HepG2 (cell line): ENCODE results near the gene MGST2. TPM values are rescaled to one million over a fixed set of nuclear protein-coding genes. Genes with fewer than 3 reads are reported as not detected.

ENCODE experiments used
- AGO2 ChIP-seq: fragments of 200-400 bp; formaldehyde crosslinking; optimal IDR thresholded peaks from 2 replicates; pipeline ENCODE3; 2017; ENCODE audit warnings: mild to moderate bottlenecking, low read depth, low read length, moderate library complexity
- CCDC6 ChIP-seq: sonication (generic); formaldehyde crosslinking; IDR thresholded peaks from 2 replicates; pipeline ENCODE4 v1.8.1; 2022; ENCODE audit warnings: mild to moderate bottlenecking, missing genetic modification reagents, moderate library complexity
- ELF1 ChIP-seq: sonication (generic); formaldehyde crosslinking; IDR thresholded peaks from 2 replicates; pipeline ENCODE4 v1.4.0; 2020; ENCODE audit warnings: missing genetic modification reagents
- HDAC2 ChIP-seq: sonication (generic); formaldehyde crosslinking; IDR thresholded peaks from 2 replicates; pipeline ENCODE4 v1.4.0; 2020; ENCODE audit warnings: missing genetic modification reagents
- MED8 ChIP-seq: sonication (generic); formaldehyde crosslinking; IDR thresholded peaks from 2 replicates; pipeline ENCODE4 v1.8.1; 2023; ENCODE audit warnings: mild to moderate bottlenecking, missing genetic modification reagents; ENCODE audit not compliant: insufficient replicate concordance
- MXI1 ChIP-seq: IDR thresholded peaks from 3 replicates; pipeline ENCODE4 v1.6.1; 2012; ENCODE audit warnings: low read depth, low read length, inconsistent platforms, borderline replicate concordance
- NR2F1 ChIP-seq, 2 experiments: fragments of 450-650 bp in 1 of 2; formaldehyde crosslinking in 1 of 2; IDR thresholded peaks; 2 replicates each; pipeline versions ENCODE4 v1.5.0 to v1.6.1; 2016 to 2020; ENCODE audit warnings: mild to moderate bottlenecking in 1 of 2, missing compliant biosample characterization in 1 of 2, missing genetic modification reagents in 1 of 2, moderate library complexity in 1 of 2
- RARG ChIP-seq: sonication (generic); formaldehyde crosslinking; IDR thresholded peaks from 2 replicates; pipeline ENCODE4 v1.4.0; 2020; ENCODE audit warnings: low read depth, mild to moderate bottlenecking, missing genetic modification reagents
- RCOR2 ChIP-seq: IDR thresholded peaks from 2 replicates; pipeline ENCODE4 v1.6.1; 2016; ENCODE audit warnings: missing biosample characterization, missing genetic modification reagents
- REL ChIP-seq: sonication (generic); formaldehyde crosslinking; conservative IDR thresholded peaks from 2 replicates; pipeline ENCODE4 v1.8.0; 2022; ENCODE audit warnings: mild to moderate bottlenecking, missing genetic modification reagents, moderate library complexity
- RXRA ChIP-seq: sonication (generic); formaldehyde crosslinking; IDR thresholded peaks from 2 replicates; pipeline ENCODE4 v1.5.1; 2020; ENCODE audit warnings: missing genetic modification reagents
- SP140L ChIP-seq: sonication (generic); formaldehyde crosslinking; IDR thresholded peaks from 2 replicates; pipeline ENCODE4 v1.4.0; 2020; ENCODE audit warnings: missing genetic modification reagents, borderline replicate concordance
- TARDBP ChIP-seq: sonication (generic); formaldehyde crosslinking; IDR thresholded peaks from 2 replicates; pipeline ENCODE4 v1.8.0; 2022; ENCODE audit warnings: mild to moderate bottlenecking, missing genetic modification reagents
- TBX2 ChIP-seq: sonication (generic); formaldehyde crosslinking; IDR thresholded peaks from 2 replicates; pipeline ENCODE4 v1.5.0; 2020; ENCODE audit warnings: missing genetic modification reagents, mild to moderate bottlenecking, borderline replicate concordance
- YEATS2 ChIP-seq: sonication (generic); formaldehyde crosslinking; IDR thresholded peaks from 2 replicates; pipeline ENCODE4 v1.4.0; 2020; ENCODE audit warnings: missing genetic modification reagents, borderline replicate concordance
- ZNF180 ChIP-seq: sonication (generic); formaldehyde crosslinking; IDR thresholded peaks from 2 replicates; pipeline ENCODE4 v1.4.0; 2020; ENCODE audit warnings: low read depth, missing genetic modification reagents, borderline replicate concordance
- ZNF644 ChIP-seq: IDR thresholded peaks from 2 replicates; pipeline ENCODE4 v1.6.1; 2016; ENCODE audit warnings: low read depth
- polyA plus RNA-seq, 8 experiments: library from polyadenylated mRNA; depleted of rRNA in 3 of 8; stranded (reverse) in 7 of 8; unstranded in 1 of 8; fragments of >200 nt; fragmentation: Illumina TruSeq in 4 of 8; extraction: Trizol in 4 of 8; gene quantifications; 2 replicates each; pipeline versions ENCODE4 v1.2.1 to v1.2.3, GENCODE V29; 2011 to 2016; ENCODE audit warnings: low read depth in 4 of 8, missing spikeins in 1 of 8, mixed read lengths in 1 of 8; ENCODE audit not compliant: insufficient read depth in 1 of 8
- total RNA-seq, 5 experiments: library from RNA; depleted of rRNA; stranded (reverse); fragments of >200 nt; fragmentation: Illumina TruSeq; extraction: Trizol; gene quantifications; 2 replicates each; pipeline ENCODE4 v1.2.3, GENCODE V29; 2016; ENCODE audit warnings: low read depth in 1 of 5
- TF ChIP-seq, protein P1 (sequence below): sonication (generic); formaldehyde crosslinking; IDR thresholded peaks from 2 replicates; pipeline ENCODE4 v1.4.0; 2020; ENCODE audit warnings: missing genetic modification reagents
- TF ChIP-seq, protein P2 (sequence below): sonication (generic); IDR thresholded peaks from 2 replicates; pipeline ENCODE4 v1.6.1; 2016; ENCODE audit warnings: low read depth, borderline replicate concordance

MGST2 gene
- total and polyA plus RNA-seq, 2 of the 13 experiments (the other 11 are each of a cell fraction or from before 2014, with no cell fraction given), result 205 to 416 TPM

DNA sequence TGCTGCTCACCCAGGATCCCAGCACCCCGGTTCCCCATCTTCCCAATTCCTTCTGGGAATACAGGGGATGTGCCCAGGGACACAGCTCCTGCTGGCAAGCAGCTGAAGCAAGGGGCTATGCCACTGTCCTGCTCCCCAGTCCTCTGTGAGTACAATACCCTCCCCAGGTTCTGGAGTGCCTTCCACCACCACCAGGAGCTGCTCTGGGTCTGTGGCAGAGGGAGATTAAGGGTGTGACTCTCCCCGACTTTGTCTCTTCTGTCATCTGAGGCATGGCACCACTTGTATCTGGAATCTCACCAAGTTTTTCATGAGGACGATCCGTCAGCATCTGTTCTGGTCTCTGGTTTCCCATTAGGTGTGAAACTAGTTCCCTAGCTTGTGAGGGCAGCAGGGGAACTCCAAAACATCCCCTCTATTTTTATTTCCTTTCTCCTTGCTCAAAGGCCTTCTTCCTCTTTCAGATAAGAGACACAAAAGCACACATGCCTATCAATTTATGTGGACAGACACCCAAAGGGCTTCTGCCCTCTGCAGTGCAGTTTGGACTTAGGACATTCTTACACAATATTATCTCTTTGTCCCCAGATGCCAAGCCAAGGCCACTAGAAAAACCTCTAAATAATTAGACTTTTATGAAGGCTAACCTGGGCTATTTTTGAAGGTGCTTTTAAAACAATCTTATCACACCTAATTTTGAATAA lies 26.8 kb downstream of the MGST2 start (continued):
- no peak for TF ChIP-seq RARG (CRISPR knock-in tag)
- TF ChIP-seq MED8 (CRISPR knock-in tag), result peak; percentile 86
- TF ChIP-seq, protein P1, sequence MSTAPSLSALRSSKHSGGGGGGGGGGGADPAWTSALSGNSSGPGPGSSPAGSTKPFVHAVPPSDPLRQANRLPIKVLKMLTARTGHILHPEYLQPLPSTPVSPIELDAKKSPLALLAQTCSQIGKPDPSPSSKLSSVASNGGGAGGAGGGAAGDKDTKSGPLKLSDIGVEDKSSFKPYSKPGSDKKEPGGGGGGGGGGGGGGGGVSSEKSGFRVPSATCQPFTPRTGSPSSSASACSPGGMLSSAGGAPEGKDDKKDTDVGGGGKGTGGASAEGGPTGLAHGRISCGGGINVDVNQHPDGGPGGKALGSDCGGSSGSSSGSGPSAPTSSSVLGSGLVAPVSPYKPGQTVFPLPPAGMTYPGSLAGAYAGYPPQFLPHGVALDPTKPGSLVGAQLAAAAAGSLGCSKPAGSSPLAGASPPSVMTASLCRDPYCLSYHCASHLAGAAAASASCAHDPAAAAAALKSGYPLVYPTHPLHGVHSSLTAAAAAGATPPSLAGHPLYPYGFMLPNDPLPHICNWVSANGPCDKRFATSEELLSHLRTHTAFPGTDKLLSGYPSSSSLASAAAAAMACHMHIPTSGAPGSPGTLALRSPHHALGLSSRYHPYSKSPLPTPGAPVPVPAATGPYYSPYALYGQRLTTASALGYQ (CRISPR knock-in tag), result peak; percentile 87
- no peak for TF ChIP-seq REL
- TF ChIP-seq, protein P2, sequence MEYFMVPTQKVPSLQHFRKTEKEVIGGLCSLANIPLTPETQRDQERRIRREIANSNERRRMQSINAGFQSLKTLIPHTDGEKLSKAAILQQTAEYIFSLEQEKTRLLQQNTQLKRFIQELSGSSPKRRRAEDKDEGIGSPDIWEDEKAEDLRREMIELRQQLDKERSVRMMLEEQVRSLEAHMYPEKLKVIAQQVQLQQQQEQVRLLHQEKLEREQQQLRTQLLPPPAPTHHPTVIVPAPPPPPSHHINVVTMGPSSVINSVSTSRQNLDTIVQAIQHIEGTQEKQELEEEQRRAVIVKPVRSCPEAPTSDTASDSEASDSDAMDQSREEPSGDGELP, result peak; percentile 58; the same call in 1 of the 2 replicates
- TF ChIP-seq HDAC2, result peak; percentile 96
- TF ChIP-seq ZNF644, result 0 out of 2 replicates have a peak, but pooled peaks have one; percentile 52
- peak; percentile 28 for TF ChIP-seq AGO2
- peak; percentile 94 for TF ChIP-seq TBX2 (CRISPR knock-in tag)
- peak; percentile 82; the same call in 1 of the 2 replicates for TF ChIP-seq TARDBP (CRISPR knock-in tag)
- TF ChIP-seq RCOR2 (CRISPR knock-in tag), result peak; percentile 91
- TF ChIP-seq CCDC6 (CRISPR knock-in tag), result peak; percentile 61; the same call in 1 of the 2 replicates
- peak; percentile 36; the same call in 1 of the 3 replicates for TF ChIP-seq MXI1
- TF ChIP-seq RXRA, result peak; percentile 9; the same call in 1 of the 2 replicates
- TF ChIP-seq NR2F1 (CRISPR knock-in tag; IDR thresholded peaks at IDR 0.05), result peak; percentile 65 to 83
- no peak for TF ChIP-seq ZNF180
- 0 out of 2 replicates have a peak, but pooled peaks have one; percentile 86 for TF ChIP-seq SP140L (CRISPR knock-in tag)
- 0 out of 2 replicates have a peak, but pooled peaks have one; percentile 42 for TF ChIP-seq YEATS2
- TF ChIP-seq ELF1, result peak; percentile 65
